ENCODE results near the gene RTN4RL1.

The RTN4RL1 gene

DNA sequence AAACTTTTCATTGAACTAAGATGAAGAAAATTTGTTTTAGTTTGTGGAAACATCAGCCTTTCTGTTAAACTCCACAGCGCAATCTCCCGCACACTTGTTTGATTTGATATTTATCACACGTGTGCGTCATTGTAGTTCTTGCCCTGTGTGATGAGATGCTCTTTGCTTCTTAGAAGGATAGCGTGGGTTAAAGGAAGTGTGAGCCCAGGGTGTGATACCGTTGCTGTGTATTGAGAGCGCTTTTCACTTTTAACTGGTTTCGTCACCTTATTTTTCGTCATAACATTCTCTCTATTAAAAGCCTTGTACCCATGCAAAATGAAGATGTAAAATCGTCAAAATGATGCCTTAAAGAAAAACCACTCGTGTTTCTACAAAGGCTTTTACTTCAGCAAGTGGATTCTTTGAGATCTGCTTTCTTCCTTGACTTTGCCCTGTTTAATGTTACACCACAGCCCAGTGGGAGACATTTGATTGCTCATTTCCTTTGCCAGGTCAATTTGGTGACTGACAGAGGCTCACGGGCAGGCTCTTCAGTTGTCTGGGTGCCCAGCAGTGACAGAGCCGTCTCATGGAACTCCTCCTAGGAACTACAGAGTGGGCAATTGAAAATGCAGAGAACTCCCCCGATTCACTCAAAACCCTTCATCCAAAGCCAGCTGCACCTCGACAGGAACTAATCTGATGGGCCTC is 134.2 kb downstream of the RTN4RL1 start:
- Histone ChIP-seq H3K4me3 (ENCODE audit: low read length) (no peak overlapping the region), H3K27me3 (ENCODE audit: control insufficient read depth, low read length) (no peaks in the 10 kb centered on the region), H3K79me2 (ENCODE audit: control insufficient read depth, low read length) (no peaks in the 10 kb centered on the region), H3K27ac (ENCODE audit: low read depth, low read length) (no peak overlapping the region), H3K4me2 (ENCODE audit: low read length) (no peak overlapping the region), H3K9me2 (replicated peaks; ENCODE audit: control insufficient read depth, low read length) (no peaks in the 10 kb centered on the region), H3K36me3 (ENCODE audit: control insufficient read depth, low read length) (peaks cover 74% of the 10 kb centered on the region), H3F3A (ENCODE audit: control insufficient read depth, insufficient read depth) (no peaks in the 10 kb centered on the region; the same call in 1 of the 2 replicates), H3K4me1 (ENCODE audit: control insufficient read depth, low read length) (no peaks in the 10 kb centered on the region), H3K9me3 (ENCODE audit: control insufficient read depth, insufficient read depth, low read length) (no peaks in the 10 kb centered on the region), H4K20me1 (ENCODE audit: control insufficient read depth, insufficient read depth, low read depth, low read length) (no peaks in the 10 kb centered on the region)
- TF ChIP-seq, protein P1, sequence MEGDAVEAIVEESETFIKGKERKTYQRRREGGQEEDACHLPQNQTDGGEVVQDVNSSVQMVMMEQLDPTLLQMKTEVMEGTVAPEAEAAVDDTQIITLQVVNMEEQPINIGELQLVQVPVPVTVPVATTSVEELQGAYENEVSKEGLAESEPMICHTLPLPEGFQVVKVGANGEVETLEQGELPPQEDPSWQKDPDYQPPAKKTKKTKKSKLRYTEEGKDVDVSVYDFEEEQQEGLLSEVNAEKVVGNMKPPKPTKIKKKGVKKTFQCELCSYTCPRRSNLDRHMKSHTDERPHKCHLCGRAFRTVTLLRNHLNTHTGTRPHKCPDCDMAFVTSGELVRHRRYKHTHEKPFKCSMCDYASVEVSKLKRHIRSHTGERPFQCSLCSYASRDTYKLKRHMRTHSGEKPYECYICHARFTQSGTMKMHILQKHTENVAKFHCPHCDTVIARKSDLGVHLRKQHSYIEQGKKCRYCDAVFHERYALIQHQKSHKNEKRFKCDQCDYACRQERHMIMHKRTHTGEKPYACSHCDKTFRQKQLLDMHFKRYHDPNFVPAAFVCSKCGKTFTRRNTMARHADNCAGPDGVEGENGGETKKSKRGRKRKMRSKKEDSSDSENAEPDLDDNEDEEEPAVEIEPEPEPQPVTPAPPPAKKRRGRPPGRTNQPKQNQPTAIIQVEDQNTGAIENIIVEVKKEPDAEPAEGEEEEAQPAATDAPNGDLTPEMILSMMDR (IDR thresholded peaks at IDR 0.05; ENCODE audit: low read depth, low read length, poor library complexity, severe bottlenecking) = no peak
- no peak for TF ChIP-seq EZH2phosphoT487 (IDR thresholded peaks at IDR 0.05; ENCODE audit: borderline replicate concordance, low read length)

DNA sequence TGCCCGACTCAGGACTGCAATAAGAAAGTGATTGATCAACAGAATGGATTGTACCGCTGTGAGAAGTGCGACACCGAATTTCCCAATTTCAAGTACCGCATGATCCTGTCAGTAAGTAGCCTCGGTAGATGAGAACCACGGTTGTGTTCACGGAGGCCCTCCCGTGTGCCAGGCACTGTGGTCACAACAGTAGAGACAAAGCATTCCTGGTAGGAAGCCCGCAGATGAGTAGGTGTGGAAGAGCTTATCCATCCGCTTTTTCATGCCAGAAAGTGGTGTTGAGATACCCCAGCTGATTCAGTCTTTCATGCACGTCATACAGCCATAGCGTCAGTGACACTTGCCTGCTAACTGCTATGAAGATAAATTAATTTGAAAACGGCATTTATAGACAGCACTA is 136.4 kb downstream of the RTN4RL1 start:
- H3K4me3 ChIP-seq (ENCODE audit: low read length) = no peak overlapping the region
- no peaks in the 10 kb centered on the region for H4K20me1 ChIP-seq (ENCODE audit: control insufficient read depth, insufficient read depth, low read depth, low read length)
- H3F3A ChIP-seq (ENCODE audit: control insufficient read depth, insufficient read depth) = no peaks in the 10 kb centered on the region; the same call in 1 of the 2 replicates
- no peak overlapping the region for H3K27ac ChIP-seq (ENCODE audit: low read depth, low read length)
- no peaks in the 10 kb centered on the region for H3K27me3 ChIP-seq (ENCODE audit: control insufficient read depth, low read length)
- peaks cover 80% of the 10 kb centered on the region for H3K36me3 ChIP-seq (ENCODE audit: control insufficient read depth, low read length)
- TF ChIP-seq EZH2phosphoT487 (IDR thresholded peaks at IDR 0.05; ENCODE audit: borderline replicate concordance, low read length) = no peak
- TF ChIP-seq, protein P1 (IDR thresholded peaks at IDR 0.05; ENCODE audit: low read depth, low read length, poor library complexity, severe bottlenecking) = no peak
- H3K4me2 ChIP-seq (ENCODE audit: low read length) = no peak overlapping the region
- no peaks in the 10 kb centered on the region for H3K9me2 ChIP-seq (replicated peaks; ENCODE audit: control insufficient read depth, low read length)
- H3K9me3 ChIP-seq (ENCODE audit: control insufficient read depth, insufficient read depth, low read length) = no peaks in the 10 kb centered on the region
- no peaks in the 10 kb centered on the region for H3K4me1 ChIP-seq (ENCODE audit: control insufficient read depth, low read length)
- H3K79me2 ChIP-seq (ENCODE audit: control insufficient read depth, low read length) = no peaks in the 10 kb centered on the region
